Measurements from ENCODE around the gene SEMA3B.
"Not testable (repeated sequence)": the region's sequence is repeated elsewhere in the genome, so short reads cannot be mapped to it uniquely, and the experiment has no call there.

Gene SEMA3B

DNA sequence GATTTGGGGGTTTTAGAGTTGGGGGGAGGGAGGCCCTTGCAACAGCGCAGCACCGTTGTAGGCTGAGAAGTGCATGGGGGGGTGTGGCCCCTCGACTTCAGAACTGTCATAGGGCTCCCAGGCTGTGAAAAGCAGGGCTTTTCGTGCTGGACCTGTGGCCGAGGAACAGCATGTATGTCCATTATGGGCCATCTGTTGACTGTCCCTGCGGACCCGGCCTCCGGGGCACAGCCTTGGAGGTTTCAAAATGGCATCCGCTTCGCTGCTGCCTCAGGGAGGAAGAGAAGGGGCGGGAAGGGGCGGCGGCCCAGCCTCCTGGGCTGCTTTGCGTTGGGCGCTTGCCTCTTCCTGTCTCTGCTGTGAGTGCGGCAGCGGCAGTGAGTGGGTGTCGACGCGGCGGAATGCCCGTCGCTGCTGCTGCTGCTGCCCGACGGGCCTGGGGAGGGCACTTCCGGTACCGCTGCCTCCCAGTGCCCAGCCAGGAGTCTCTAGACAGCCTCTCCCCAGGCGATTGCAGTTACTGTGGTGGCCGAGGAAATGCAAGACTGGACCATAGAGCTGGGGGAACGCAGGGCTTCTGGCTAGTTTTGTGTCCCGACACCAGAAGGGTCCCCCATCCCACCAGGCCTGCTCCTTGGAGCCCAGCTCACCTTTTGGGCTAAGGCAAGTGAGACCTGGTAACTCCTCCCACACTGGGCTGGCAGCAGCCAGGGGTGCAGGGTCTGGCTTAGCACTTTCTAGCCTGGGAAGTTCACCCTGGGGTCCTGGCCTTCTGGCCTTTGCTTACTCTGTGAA lies 31.0 kb upstream of the SEMA3B start:
- peak; percentile 80 for DNase-seq (ENCODE audit: low read depth)

GRCh38 chr3:50238549-50239026 lies 30.4 kb upstream of the SEMA3B start:
- DNase-seq (ENCODE audit: low read depth), result no peak

GRCh38 chr3:50239649-50240048 lies 29.3 kb upstream of the SEMA3B start:
- no peak for DNase-seq (ENCODE audit: low read depth)

DNA sequence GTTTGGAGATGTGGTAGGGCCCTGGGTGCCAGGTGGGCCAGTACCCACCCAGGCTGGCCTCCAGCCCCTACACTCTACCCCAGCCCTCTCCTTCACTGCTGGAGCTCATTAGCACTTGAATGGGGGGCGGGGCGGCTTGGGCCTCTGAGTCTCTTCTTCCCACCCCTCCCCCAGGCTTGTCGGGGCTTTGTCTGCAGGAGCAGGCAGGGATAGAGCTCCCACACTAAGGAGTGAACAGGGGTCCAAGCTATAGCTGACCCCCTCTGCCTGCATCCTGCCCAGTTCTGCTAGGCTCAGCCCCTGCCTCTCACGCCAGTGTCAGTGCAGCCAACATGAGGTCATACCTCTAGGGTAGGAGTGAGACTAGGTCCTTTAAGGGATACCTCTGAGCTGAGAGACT lies 27.8 kb upstream of the SEMA3B start:
- no peak for DNase-seq (ENCODE audit: low read depth)

GRCh38 chr3:50241713-50242380 lies 27.1 kb upstream of the SEMA3B start:
- no peak for DNase-seq (ENCODE audit: low read depth)

DNA sequence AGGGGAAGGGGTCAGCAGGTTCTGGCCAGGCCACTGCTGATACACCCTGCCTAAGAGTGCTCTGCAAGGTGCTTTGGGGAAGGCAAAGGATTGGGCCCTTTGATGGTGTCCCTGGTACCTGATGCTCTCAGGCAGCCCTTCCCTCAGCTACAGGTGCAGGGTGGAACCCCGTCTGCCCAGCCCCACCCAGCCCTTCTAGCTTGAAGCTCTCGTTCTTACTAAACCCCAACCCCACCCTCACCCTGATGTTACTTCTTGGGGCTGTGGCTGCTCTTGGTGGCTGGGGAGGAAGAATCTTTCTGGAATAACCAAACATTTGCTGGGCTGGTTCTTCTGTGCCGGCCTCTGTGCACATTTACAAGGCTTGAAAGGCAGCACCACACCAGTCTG lies 26.6 kb upstream of the SEMA3B start:
- no peak for DNase-seq (ENCODE audit: low read depth)

DNA sequence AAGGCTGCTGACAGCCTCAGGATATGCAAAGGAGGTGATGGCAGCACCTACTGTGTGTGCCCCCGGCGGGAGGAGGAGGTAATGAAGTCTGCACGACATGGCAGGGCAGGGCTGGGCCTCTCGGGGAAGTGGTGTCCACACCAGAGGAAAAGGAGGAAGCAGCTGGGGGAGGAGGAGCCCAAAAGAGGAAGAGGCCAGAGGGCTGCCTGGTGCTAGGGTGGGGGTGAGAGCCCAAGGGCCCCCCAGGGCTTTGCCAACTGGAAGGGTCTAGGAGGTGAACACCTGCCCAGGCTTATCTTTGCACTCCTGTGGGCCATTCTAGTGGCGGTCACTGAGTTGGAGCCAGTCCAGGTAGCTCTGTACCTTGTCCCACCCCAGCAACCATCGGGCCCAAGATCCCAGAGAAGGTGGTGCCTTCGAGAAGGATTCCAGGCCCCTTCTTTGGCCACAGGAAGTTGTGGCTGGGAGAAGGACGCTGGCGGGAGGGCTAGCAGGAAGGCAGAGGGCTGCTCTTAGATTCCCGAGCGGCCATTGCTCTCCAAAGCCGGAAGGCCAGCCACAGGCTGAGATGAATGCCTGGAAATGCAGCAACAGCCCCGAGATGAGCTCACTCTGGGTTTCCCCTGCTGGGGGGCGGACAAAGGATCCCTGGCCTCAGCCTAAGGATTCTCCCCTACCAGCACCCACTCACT lies 25.9 kb upstream of the SEMA3B start:
- DNase-seq (ENCODE audit: low read depth), result no peak

- DNase-seq (ENCODE audit: low read depth), result no peak
These were observed 25.4 kb upstream of the SEMA3B start for GRCh38 chr3:50243543-50243895.

DNA sequence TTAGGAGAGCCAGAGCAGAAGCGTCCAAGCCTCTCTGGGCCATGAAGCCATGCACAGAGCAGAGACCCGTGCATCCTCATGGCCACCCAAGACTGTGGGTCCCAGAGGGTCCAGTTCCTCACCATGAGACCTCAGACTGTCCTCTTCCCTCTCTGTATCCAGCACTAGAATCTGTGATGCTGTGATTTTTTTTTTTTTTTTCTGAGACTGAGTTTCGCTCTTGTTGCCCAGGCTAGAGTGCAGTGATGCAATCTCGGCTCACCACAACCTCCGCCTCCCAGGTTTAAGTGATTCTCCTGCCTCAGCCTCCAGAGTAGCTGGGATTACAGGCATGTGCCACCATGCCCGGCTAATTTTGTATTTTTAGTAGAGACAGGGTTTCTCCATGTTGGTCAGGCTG lies 24.1 kb upstream of the SEMA3B start:
- not testable (repeated sequence) for DNase-seq (ENCODE audit: low read depth)

- DNase-seq (ENCODE audit: low read depth), result no peak
These were observed 23.6 kb upstream of the SEMA3B start for GRCh38 chr3:50245251-50245745.

- peak; percentile 94 for DNase-seq (ENCODE audit: low read depth)
These were observed 23.0 kb upstream of the SEMA3B start for GRCh38 chr3:50245831-50246516.

DNA sequence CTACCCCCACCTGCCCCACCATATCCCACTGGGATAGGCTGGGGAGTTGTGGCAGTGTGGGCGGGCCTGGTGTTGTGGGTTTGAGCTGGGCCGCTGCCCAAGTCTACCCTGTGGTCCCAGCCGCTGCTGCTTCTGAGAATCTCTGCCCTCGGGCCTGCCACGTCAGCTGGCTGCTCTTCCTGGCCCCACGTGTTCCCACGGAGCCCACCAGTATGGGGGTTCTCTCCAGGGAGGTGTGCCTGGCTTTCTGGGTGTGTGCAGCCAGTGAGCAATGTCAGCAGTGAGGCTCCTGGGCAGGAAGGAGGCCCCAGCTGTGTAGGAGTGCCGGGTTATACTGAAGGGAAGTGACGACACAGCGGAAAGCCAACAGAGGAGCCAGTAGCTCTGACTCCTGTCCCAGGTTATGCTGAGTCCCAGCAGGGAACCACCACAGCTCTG lies 22.4 kb upstream of the SEMA3B start:
- DNase-seq (ENCODE audit: low read depth), result peak; percentile 76

DNA sequence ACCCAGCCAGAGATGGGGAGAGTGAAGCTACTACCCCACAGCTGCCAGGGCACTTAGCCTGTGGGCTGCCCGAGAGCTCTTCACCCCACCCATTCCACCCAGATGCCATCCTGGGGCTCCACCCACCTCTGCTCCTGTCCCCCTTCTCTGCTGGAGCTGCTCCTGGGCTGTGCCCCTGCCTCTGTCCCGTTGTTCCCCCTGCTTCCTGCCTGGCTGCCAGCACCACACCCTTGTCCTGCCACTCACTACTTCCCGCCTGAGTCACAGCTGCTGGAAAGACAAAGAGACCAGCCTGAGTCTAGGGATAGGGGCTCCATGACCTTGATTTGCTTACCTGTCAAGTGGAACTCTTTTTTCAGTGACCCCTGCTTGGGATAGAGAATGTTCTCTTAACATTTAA lies 20.6 kb upstream of the SEMA3B start:
- no peak for DNase-seq (ENCODE audit: low read depth)

GRCh38 chr3:50249457-50249856 lies 19.5 kb upstream of the SEMA3B start:
- no peak for DNase-seq (ENCODE audit: low read depth)

DNA sequence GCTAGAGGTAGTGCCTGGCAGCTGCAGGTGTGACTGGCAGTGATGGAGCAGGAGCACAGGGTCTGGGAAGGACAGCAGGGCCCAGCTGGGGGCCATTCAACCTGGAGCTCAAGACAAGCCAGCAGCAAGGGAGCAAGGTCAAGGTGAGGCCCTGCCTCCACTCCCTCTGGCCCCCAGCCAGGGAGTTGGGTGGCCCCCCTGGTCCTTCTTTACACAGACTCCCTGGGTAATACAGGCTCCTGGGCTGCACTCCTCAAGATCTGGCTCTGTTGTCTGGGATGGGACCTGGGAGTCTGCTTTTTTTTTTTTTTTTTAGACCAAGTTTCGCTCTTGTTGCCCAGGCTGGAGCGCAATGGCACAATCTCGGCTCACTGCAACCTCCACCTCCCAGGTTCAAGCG lies 18.4 kb upstream of the SEMA3B start:
- no peak for DNase-seq (ENCODE audit: low read depth)

DNA sequence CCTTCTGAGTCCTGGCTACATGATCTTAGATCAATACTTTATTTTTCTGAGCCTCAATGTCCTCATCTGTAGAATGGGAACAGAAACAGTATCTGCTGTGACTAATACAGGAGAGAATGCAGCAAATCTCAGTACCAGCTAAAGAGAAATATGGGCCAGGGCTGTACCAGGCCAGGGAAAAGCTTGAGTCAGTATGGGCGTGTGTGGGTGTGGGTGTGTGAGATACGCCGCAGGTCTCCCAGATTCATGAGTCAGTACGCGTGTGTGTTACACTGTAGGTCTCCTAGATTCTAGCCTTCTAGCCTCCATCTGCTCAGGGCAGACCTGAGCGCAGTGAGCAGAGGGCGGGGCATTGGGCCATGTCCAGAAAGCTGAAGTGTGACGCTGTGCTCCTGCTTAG lies 17.7 kb upstream of the SEMA3B start:
- DNase-seq (ENCODE audit: low read depth), result no peak

GRCh38 chr3:50254577-50255250 lies 14.2 kb upstream of the SEMA3B start:
- DNase-seq (ENCODE audit: low read depth), result no peak

- no peak for DNase-seq (ENCODE audit: low read depth)
These were observed 13.7 kb upstream of the SEMA3B start for GRCh38 chr3:50255251-50255615.

GRCh38 chr3:50256978-50257890 lies 11.7 kb upstream of the SEMA3B start:
- no peak for DNase-seq (ENCODE audit: low read depth)

GRCh38 chr3:50258029-50258680 lies 10.8 kb upstream of the SEMA3B start:
- DNase-seq (ENCODE audit: low read depth), result no peak

Data from T follicular helper cell (primary cell).